Stimulated activated CD4-positive, alpha-beta T cell treated with anti-CD3 and anti-CD28 coated beads, Interleukin-12 subunit alpha, Interleukin-12 subunit beta, amount 100 ng/mL, for 24 hours (primary cell): ENCODE results near the gene MRPL51.

Experiments used
- DNase-seq, 2 experiments: peaks; one replicate each; pipeline ENCODE4 v3.0.0-alpha.2; 2020; ENCODE audit warnings: low read depth in 2 of 2

Gene MRPL51

DNA sequence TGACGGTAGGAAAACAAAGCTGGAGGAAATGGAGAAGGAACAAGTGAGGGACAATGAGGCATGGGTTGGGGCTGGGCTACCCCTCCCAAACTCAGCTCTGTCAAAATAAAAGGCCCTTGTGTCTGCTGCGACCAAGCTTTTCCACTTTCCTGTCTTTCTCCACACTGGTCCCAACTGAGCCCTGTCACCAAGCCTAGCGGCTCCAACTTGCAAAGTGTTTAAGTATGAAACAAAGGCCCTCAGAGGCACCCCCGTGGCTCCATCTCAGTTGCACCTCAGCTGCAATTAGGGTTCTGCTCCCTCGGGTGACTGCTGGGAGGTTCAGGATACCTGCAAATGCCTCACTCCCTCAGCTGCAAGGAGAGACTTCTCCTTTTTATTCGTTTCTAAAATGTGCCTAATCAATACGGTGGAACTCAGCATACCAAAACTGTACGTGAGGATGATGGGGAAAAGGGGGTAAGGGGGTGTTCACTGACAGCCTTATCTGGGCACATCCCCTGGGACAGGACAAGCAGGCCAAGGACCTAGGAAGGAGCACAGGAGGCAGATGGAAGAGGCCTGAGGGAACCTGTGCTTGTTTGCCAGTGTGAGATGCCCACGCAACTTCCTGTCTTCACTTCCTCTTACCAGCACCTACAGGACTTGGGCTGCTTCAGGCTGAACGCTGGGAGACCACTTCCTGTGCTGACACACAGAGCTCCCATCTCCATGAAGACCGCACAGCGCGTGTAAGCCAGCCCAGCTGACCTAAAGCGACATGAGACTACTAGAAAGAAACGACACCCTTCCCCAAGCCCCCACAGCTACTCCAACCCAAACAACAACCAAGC is 31.4 kb downstream of the MRPL51 start:
- peak; percentile 62 to 77 for DNase-seq

DNA sequence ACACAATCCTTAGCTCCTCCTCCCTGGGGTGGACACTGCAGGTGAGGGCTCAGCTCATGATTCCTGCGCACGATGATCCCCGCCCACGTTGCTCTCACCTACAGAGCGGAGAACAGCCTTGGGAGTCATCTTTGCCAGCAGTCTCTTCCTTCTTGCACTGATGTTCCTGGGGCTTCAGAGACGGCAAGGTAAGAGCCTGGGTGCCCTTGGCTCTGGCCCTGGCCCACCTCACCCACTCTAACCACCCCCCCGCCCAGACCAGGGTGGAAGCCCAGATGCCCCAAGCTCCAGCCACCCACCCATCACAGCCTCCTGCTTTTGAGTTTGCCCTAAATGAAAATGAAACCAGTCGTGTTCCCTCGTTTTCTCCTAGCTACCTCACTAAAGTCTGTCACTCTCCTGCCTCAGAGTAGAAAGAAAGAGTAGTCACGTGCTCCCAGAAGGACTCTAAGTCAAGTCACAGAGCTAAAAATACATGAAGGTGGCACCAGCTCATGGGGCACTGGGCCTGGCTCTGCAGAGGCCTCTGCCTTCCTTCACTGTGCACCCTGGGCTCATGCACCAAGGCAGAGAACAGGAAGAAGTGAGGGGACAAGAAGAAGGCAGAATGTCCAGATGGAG is 32.2 kb downstream of the MRPL51 start:
- DNase-seq, result no peak

DNA sequence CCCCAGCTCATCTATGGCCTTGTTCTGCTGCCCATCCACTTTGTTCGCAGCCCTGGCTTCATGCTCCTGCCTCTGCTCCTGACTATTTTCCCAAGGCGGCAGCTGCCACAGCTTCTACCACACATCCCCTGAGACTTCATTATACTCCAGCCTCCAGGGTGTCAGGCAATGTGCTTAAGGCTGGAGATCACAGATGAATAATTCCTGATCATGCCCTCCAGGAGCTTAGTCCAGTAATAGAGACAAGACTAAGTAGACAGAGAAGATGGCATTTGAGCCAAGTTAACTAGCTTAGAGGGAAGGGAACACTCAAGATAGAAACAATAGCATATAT is 34.1 kb downstream of the MRPL51 start:
- no peak for DNase-seq

DNA sequence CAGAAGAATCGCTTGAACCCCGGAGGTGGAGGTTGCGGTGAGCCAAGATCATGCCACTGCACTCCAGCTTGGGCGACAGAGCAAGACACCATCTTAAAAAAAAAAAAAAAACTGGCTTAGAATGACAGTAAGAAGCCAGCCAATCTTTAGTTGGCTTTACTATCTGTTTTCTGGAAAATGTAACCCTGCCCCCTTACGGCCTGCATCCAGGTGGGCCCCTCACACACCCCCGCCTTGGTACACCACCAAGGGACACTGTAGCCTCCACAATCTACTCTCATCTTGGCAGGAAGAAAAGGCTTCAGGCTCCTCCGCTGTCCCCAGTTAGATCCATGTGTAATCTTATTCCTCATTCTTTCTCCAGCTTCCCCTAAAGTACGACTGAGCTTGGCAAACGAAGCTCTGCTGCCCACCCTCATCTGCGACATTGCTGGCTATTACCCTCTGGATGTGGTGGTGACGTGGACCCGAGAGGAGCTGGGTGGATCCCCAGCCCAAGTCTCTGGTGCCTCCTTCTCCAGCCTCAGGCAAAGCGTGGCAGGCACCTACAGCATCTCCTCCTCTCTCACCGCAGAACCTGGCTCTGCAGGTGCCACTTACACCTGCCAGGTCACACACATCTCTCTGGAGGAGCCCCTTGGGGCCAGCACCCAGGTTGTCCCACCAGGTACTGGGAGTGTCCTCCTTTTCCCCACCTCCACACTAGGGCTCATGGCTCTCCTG is 34.6 kb downstream of the MRPL51 start:
- no peak for DNase-seq

DNA sequence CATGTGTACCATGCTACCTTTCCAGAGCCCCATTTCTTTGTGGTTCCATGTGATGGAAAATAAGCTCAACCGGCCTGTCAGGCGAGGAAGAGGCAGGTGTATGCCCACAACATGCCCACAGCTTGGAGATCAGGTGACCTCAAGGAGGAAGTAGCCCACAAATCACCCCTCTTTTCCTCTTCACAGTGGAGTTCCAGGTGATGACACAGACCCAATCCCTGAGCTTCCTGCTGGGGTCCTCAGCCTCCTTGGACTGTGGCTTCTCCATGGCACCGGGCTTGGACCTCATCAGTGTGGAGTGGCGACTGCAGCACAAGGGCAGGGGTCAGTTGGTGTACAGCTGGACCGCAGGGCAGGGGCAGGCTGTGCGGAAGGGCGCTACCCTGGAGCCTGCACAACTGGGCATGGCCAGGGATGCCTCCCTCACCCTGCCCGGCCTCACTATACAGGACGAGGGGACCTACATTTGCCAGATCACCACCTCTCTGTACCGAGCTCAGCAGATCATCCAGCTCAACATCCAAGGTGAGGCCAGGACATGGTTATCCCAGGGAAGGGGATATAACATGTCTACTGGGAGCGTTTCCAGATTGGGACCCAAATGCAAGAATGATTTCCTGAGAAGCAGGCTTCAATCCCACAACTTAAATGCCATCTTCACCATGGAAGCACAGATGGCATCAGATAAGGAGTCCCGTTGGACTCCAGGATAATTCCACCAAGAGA is 35.7 kb downstream of the MRPL51 start:
- no peak for DNase-seq

DNA sequence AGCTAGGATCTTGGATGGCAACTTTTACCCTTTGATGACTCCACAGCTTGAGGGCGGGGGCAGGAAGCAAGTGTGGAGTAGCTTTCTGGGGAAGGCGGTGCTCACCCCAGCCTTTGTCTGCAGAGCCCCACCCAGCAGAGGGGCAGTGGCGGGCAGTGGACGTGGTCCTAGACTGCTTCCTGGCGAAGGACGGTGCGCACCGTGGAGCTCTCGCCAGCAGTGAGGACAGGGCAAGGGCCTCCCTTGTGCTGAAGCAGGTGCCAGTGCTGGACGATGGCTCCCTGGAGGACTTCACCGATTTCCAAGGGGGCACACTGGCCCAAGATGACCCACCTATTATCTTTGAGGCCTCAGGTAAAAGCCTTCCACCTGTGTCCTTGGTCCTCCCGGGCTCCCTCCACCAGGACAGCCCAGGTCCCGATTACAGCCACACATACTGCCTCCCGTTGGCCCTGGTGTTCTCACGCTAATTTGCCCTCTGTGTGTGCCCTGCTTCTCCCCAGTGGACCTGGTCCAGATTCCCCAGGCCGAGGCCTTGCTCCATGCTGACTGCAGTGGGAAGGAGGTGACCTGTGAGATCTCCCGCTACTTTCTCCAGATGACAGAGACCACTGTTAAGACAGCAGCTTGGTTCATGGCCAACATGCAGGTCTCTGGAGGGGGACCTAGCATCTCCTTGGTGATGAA is 40.0 kb downstream of the MRPL51 start:
- DNase-seq, result no peak

DNA sequence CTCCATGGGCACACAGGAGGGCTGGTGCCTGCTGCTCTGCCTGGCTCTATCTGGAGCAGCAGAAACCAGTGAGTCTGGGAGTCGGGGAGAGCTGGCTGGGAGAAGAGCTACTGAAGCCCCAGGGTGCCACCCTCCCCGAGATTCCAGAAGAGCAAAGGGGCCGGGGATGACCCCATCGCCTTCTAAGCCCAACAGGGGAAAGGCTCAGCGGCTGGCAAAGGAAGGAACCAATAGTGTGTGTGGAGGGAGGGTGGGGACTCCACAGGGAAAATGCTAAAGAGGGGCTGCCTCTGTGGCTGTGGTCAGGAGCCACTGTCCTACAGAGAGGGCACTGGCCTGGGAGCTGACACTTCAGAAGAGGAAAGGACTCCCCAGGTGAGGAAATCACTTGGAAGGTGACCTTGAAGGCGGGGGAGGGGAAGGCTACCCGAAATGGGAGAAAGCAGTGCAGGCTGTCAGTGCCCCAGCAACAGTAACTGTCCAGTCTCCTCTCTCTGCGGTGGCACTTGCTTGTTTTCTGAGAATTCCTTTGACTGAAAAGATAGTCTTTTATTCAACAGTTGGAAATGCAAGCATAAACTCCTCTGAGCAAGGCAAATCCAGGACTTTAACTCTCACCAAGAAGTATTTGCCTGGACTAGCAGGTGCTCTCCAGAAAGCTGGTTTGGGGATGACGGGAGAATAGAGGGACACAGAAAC is 40.7 kb downstream of the MRPL51 start:
- DNase-seq, result no peak

DNA sequence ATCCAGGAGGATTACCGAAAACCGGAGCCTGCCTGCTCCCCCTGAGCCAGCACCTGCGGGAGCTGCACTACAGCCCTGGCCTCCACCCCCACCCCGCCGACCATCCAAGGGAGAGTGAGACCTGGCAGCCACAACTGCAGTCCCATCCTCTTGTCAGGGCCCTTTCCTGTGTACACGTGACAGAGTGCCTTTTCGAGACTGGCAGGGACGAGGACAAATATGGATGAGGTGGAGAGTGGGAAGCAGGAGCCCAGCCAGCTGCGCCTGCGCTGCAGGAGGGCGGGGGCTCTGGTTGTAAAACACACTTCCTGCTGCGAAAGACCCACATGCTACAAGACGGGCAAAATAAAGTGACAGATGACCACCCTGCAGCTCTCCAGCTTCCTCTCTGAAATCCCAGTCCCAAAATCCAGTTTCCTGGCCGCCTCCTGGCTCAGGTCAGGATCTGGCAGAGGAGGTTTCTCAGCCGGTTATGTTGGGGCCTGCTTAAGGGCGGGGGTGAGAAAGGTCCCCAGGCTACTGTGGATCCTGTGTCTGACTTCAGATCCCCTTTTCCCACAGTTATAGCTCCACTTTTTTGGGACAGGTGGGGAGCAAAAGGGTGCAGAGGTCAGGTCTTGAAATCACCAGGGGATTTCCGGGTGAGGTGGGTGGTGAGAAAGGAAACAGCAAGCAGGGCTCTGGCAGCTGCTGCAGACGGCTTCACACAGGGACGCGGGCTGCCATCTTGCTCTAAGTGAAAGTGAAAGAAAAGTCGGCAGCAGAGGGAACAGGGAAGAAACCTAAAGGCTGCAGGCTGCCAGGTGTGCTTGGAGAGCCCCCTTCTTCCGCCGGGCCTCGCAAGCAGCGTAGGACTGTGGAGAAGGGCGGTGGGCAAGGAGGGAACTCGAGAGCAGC is 41.5 kb downstream of the MRPL51 start, which contains the start of gene TAPBPL:
Gene TAPBPL (plus strand): TSS at position 695 of the 897 bp plus-strand sequence. CDS start 207 bp downstream, outside the sequence.
- peak; percentile 68 to 70 for DNase-seq

DNA sequence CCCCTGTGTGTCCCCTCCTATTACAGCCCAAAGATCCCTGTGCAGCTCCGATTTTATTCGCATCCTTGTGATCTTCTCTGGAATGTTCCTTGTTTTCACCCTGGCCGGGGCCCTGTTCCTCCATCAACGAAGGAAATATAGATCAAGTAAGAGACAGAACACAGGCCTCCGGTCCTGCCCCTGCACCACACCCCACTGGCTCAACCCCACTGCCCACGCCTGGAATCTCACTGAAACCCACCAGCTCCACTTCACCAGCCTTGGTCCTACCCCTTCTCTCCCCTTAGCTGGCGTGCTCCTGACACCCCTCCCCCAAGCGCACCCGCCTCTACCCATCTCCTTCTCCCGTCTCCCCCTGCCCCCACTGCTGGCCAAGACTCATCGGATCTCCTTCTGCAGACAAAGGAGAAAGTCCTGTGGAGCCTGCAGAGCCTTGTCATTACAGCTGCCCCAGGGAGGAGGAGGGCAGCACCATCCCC is 42.2 kb downstream of the MRPL51 start:
- DNase-seq, result no peak

DNA sequence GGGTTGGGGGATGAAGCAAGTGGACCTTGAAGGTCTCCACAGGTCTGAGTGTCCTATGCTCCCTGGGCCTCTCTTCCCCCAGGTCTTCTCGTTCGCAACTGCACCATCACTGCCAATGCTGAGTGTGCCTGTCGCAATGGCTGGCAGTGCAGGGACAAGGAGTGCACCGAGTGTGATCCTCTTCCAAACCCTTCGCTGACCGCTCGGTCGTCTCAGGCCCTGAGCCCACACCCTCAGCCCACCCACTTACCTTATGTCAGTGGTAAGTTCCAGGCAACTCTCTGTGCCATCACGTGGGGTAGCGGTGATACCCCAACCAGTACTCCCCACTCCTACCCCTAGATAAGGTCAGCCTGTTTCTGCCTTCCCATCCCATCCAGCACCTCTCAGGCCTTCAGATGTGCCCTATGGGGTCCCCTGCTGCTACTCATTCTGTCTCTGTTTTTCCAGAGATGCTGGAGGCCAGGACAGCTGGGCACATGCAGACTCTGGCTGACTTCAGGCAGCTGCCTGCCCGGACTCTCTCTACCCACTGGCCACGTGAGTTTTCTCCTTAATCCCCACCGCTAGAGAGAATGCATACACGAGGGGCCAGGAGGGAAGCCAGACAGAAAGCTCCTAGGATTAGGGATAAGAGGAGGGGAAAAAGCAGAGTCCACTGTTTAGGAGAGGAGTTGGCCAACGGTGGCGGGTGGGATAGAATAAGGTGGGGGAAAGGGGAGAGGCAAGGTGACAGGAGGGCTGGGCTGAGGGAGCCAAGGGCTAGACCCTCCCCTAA is 42.8 kb downstream of the MRPL51 start:
- DNase-seq, result no peak

DNA sequence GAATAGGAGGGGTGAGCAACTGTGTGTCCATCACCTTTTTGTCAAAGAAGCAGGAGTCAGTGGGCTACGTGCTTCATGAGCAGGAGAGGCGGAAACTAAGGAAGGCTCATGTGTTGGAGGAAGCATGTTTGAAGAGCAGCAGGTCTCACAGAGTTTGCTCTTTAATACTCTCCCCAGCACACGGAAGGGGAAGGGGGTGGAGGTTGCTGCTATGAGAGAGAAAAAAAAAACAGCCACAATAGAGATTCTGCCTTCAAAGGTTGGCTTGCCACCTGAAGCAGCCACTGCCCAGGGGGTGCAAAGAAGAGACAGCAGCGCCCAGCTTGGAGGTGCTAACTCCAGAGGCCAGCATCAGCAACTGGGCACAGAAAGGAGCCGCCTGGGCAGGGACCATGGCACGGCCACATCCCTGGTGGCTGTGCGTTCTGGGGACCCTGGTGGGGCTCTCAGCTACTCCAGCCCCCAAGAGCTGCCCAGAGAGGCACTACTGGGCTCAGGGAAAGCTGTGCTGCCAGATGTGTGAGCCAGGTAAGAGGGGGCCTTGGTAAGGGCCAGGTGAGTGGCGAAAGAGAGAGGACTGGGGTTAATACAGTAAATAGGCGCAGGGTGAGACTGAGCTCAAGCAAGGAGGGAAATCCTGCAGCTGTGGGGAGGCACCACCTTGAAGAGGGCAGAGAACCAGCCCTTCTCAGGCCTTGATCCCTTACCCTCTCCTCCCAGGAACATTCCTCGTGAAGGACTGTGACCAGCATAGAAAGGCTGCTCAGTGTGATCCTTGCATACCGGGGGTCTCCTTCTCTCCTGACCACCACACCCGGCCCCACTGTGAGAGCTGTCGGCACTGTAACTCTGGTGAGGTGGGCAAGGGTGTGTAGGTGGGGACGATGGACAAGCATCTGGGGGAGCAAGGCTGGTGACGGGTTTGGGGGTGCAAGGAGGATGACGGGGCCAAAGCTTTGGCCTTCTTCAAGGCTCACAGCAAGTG is 48.1 kb downstream of the MRPL51 start, which contains the start of gene CD27:
Gene CD27 (plus strand): TSS at position 252 of the 985 bp plus-strand sequence. CDS start 141 bp downstream, at position 393.
- DNase-seq, result no peak

DNA sequence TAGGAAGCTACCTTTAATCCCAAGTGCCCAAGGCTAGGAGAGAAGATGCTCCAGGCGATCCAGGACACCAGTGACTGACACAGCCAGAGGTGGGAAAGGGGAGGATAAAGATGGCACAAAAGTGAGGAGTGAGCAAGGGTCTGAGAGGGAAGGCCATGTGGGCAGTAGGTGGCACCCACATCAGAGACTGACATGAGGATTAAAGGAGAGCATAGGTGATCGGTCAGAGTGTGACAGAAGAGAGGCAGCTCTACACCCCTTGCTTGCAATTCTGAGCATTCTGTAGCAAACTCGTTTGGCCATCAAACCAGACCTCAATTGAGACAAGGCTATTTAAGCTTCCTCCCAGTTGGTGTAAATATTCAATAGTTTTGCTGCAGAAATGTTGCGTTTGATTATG is 49.0 kb downstream of the MRPL51 start:
- DNase-seq, result no peak

DNA sequence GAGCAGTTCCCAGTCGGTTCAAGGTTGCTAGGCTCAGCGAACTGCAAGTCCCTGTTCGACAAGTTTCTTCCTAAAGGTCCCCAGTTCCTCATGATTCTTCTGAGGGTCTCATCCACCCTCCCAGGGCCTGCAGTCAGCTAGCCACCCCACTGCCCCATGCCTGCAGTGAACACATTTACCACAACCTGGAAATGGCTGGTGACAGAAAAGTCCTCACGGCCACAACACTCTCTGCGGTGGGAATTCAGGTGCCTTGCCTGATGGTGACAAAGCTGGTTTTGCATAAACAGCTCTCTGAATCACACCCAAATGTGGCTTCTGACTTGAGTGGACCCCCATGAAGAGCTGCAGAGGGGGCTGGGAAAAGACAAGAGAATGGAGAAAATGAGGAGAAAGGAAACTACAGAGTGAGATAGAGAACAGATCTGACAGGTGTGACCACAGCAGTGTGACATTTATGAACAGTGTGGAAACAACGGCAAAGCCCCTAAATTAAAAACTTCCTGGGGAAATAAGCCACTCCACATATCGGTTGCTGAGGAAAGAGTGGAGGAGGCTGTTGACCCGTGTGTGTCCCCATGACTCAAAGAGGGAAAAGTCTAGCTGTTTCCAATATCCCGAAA is 49.6 kb downstream of the MRPL51 start:
- DNase-seq, result no peak

DNA sequence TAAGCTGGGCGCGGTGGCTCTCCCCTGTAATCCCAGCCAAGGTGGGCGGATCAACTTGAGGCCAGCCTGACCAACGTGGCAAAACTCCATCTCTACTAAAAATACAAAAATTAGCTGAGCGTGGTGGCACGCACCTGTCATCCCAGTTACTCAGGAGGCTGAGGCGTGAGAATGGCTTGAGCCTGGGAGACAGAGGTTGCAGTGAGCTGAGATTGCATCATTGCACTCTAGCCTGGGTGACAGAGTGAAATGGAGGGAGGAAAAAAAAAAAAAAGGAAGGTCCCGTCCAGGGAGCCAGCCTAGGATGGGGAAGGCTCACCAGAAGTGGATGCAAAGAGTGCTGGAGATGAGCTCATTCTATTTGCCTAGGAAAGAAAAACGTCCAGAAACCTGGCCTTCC is 50.2 kb downstream of the MRPL51 start:
- no peak for DNase-seq
